GM18520 (cell line): ENCODE measurements around the gene RAPGEF1.
"Not testable (repeated sequence)": the region's sequence is repeated elsewhere in the genome, so short reads cannot be mapped to it uniquely, and the experiment has no call there.

ENCODE experiments used
- ATAC-seq: cut with Tn5 transposase; IDR thresholded peaks from one replicate; pipeline ENCODE4 v1.9.1; 2021; ENCODE audit not compliant: unreplicated experiment

RAPGEF1 gene

DNA sequence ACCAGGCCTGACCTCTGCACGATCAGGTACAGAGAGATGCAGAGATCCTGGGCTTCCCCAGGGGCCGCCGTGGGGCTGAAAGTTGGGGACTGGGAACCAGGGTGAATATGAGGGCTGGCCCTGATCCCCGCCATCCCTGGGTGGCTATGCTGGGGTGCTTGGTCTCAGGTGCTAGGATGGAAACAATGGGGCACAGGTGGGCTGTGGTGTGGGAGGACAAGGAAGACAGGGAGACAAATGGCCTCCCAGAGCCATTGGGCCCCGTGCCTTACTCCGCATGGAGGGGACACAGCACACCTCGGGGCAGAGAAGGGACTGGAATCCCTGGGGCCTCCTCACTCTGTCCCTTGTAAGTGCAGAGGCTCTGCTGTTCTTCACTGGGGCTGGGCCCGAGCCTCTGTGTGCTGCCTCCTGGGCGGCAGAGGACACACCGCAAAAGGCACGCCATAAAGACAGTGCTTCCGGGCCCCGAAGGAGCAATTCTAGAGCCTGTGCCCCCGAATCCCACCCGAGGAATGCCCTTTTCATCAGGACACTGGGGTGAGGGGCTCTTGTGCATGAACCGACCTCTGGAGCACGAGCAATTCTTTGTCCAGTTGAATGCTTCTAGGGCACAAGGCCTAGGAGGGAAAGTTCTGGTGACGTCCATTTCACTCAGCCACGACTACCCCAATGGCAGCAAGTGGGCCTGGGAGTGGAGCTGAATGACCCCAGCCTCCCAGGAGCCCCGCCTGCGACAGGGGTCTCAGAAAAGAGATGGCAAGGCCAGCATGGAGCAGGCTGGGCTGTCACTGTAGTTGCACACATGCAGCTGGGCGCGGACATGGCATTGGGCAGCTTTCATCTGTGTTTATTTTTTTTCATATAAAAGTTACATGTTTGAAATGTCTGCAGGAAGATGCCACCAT is 163.7 kb downstream of the RAPGEF1 start:
- no peak for ATAC-seq

DNA sequence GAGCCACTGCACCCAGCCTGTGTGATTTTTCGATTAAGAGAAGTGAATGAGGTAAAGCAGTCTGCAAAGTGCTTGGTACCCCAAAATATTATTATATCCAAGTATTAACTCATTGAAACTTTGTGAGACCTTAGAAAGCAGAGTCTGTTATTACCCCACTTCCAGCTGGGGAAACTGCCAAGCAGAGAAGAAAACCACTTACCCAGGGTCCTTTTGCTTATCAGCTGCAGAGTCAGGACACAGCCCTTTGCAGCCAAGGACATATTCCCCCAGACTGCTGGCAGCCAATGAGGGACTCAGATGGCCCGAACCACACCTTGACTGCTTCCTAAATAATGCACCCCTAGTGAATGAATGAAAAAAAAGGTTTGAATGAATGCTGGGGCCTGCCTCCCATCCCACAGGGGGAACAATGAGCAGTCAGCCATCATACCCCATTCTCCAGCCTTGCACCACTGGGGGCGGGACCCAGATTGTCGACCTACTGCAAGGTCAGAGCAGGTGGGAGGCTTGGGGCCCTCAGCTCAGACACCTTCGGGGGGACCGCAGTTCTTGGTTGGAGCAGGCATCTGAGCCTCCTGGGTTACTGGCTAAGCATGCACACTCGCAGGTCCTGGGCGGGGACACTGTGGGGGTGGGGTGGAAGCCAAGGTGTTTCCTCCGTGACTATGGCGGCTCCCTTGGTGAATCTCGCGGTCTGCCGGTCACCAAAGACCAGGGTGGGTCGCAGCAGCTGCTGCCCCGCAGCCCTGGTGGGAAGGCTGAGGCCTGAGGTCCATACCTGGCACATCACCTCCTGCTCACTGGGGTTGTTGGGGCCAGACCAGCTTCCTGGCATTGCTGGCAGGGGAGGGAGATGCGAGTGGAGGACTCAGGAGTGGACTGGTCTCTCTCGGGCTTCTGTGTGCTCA is 164.9 kb downstream of the RAPGEF1 start:
- ATAC-seq: no peak

DNA sequence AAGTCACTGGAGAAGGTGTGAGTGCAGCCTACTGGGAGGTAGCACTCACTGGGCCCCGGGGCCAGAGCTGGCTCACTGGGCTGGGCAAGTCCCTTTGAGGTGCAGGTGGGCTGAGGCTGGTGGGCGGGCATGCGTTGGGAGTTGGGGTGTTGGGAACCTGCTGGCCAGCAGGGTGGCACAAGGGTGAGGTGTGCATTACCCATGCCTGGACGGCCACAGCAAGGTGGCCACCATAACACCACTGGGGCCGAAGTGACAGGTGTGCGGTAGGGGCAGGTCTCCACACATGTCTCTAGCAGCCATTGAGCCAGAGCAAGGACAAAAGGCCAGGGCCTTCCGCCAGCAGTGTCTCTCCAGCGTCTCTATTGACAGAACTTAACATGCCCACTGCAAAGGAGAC is 172.0 kb downstream of the RAPGEF1 start:
- ATAC-seq: no peak

DNA sequence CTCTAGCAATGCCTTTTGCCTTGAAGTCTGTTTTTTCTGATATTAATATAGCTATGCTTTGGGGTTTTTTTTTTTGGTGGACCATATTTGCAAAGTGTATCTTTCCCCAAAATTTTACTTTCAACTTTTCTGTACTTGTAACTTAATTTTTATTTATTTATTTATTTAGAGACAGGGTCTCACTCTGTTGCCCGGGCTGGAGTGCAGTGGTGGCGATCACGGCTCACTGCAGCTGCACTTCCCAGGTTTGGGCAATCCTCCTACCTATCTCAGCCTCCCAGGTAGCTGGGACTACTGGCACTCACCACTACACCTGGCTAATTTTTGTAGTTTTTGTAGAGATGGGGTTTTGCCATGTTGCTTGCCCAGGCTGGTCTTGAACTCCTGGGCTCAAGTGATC is 173.7 kb downstream of the RAPGEF1 start:
- ATAC-seq: no peak

DNA sequence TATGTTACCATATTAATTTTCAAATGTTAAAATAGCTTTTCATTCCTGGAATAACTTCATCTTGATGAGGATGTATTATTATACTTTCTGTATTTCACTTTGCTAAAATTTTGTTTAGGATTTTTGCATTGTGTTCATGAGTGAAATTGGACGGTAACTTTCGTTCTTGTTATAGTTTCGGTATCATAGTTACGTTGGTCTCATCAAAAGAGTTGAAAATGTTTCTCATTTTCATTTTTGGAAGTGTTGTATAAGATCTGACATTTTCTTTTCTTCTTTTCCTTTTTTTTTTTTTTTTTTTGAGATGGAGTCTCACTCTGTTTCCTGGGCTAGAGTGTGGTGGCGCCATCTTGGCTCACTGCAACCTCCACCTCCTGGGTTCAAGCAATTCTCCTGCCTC is 174.5 kb downstream of the RAPGEF1 start:
- ATAC-seq: no peak

DNA sequence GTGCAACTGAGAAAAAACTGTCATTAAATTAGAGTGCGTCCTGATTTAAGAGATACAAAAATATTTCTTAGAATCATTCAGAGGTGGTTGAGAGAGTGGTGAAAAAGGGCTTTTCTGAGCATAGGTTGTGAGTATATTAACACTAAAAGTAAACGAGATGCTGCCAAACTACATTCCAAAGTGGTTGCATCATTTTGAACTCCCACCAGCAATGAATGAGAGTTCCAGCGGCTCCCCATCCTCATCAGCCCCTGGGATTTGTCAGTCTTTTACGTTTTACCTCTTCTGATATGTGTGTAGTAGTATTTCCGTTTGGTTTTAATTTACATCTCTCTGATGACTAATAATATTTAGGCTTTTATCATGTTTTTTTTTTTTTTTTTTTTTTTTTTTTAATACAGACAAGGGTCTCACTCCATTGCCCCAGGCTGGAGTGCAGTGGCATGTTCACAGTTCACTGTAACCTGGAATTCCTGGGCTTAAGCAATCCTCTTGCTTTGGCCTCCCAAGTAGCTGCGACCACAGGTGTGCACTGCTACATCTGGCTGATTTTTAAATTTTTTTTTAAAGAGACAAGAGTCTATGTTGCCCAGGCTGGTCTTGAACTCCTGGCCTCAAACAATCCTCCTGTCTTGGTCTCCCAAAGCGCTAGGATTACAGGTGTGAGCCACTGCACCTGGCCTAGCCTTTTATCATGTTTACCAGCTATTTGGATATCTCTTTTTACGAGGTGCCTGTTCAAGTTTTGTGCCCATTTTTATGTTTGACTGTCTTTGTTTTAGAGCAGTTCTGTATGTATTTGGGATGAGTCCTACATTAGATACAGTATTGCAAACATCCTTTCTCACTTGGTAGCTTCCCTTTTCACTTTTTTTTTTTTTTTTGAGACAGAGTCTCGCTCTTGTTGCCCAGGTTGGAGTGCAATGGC is 177.6 kb downstream of the RAPGEF1 start:
- ATAC-seq: no peak

DNA sequence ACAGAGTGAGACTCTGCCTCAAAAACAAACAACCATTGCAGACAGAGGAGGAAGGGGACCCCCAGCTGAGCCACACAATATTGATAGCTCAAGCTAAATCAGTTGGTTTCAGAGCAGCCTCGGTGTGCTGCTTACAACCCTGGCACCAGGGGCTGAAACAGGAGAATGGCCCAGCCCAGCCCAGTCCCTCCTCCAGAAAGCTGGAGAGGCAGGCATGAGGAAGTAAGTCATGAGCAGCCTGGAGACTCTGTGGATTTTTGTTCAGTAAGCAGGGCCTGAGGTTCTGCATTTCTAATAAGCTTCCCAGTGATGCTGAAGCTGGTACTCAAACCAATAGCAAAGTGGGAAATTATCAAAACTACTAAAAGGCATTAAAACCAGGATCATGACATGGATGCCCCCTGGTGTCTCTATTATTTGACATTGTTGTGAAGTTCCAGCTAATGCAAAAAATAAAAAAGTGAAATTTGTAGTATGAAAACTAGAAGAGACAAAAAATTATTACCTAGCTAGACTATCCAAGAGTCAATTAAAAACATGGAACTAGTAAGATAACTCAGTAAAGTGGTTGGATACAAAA is 180.4 kb downstream of the RAPGEF1 start:
- ATAC-seq: no peak

DNA sequence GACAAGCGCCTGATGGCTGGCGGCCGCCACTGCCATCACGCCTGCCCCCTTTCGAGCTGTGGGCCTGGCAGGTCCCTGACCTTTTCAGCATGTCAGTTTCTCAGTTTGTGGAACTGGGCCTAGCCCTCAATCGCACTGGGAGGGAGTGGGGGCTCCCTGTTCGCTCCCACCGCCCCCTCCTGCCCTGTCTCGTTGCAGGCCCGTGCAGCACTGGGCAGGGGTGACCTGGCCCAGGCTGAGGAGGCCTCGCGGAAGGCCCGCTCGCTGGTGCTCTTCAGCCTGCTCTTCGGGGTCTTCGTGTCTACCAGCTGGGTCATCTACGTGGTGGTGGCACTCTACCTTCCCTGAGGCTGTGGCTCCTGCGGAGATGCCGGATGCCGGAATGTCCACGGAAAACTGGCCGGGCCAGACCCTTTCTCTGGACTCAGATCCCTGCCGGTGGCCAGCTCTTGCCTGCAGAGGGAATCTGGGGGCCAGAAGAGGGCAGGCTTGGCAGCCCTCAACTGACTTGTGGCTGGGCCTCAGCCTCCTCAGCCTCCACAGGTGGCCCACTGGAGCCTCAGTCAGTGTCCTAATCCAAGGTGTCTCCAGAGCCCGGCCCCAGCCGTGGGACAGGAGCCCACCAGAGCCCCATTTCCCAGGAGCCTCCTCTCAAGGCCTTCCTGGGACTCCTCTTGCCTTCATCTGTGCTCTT is 181.9 kb downstream of the RAPGEF1 start:
- ATAC-seq: no peak

DNA sequence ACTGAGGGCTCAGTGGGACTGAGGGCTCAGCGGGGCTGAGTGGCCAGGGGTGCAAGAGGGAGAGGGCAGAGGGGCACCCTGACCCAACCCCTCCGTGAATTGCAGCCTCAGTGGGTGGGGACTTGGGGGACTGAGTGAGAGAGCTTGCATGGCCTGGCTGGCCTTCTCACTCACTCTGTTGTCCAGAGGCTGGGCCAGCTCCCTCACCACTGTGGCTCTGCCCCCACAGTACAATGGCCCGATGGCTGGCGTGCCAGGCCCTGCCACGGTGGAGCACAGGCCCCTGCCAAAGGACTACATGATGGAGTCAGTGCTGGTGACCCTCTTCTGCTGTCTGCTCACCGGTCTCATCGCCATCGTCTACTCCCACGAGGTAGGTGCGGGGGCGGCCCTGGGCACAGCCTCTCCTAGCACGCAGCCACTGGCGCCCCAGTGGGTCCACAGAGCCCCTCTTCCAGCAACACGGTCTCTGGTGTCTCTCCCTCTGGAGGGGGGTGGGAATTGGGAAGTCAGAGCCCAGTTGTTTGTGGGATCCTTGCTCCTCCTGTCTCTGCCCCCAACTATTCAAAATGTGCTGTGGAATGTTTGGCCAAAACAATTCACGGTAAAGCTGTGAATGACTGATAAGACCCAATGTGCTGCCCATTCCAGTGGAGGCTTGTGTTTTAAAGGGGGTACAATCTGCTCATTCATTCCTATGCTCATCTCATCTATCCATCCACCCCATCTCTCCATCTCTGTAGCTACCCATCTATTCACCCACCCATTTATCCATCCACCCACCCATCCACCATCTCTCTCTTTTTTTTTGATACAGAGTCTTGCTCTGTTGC is 183.8 kb downstream of the RAPGEF1 start:
- no peak for ATAC-seq

DNA sequence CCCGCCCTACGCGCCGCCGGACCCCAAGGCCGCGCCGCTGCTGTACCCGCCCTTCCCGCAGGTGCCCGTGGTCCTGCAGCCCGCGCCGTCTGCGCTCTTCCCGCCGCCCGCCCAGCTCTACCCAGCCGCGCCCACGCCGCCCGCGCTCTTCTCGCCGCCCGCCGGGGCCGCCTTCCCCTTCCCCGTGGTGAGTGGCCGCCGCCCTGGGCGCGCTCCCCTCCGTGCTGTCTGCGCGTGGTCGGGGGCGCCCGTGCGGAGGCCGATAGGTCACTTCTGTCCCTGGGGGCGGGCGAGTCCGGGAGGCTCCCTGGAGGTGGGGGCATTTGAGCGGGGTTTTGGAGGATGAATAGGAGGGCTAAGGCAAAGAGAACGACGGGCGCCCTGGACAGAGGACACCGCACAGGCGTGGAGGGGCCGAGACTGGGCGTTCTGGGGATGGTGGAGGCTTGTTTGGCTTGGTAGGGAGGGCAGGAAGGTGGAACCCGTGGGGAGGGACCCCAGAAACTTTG is 185.0 kb downstream of the RAPGEF1 start:
- ATAC-seq: no peak

DNA sequence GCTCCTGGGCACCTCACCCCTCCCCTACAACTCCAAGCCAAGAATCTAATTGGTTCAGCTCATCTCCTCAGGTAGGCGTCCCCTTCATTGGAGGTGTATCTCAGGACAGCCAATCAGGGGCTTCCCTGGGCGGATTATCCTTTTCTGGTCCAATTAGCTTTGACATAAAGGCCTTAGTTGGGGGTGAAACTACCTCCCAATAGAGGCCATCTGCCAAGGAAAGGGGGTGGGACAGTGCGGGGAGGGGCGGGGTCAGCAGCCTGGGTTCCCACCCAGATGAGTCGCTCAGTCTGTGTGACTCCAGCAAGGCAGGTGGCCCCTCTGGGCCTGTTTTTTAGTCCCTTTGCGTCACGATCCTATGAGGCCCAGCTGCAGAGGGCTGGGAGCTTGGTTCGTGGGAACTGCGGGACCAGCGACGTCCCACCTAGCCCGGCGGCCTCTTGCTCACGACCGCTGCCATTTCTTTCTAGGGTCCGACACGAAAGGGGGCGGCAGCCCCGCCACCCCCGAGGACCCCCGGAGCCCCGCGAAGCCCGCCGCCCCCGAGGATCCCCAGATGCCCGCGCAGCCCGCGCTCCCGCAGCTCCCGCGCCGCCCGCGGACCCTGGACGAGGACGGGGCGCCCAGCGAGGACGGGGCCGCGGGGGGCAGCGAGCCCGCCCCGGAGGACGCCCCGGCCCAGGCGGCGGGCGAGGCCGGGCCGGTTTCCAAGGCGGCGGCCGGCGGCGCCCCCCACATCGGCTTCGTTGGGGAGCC is 185.6 kb downstream of the RAPGEF1 start:
- no peak for ATAC-seq

DNA sequence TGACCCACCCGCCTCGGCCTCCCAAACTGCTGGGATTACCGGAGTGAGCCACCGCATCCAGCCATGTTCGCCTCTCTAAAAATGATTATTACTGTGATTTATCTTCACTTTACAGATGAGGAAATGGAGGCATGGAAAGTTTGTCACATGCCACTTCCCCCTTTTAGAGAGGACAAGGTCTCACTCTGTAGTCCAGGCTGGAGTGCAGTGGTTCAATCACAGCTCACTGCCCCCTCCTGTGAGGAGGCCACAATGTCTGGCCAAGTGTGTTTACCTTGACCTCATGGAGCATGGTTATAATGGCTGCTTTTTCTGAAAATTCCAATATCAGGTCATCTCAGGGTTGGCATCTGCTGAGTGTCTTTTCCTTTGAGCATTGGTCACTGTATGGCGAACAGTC is 187.8 kb downstream of the RAPGEF1 start:
- ATAC-seq: no peak

DNA sequence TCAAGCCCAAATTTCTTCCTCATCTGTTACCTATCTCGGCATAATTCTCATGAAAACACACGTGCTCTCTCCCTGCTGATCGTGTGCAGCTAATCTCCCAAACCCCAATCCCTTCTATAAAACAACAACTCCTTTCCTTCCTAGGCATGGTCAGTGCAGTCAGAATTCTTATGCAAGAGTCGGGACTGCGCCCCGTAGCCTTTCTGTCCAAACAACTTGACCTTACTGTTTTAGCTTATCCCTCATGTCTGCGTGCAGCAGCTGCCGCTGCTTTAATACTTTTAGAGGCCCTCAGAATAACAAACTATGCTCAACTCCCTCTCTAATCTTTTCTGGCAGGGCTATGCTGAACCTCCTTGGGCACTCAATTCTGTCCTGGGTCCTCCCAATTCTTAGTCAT is 189.4 kb downstream of the RAPGEF1 start:
- not testable (repeated sequence) for ATAC-seq

DNA sequence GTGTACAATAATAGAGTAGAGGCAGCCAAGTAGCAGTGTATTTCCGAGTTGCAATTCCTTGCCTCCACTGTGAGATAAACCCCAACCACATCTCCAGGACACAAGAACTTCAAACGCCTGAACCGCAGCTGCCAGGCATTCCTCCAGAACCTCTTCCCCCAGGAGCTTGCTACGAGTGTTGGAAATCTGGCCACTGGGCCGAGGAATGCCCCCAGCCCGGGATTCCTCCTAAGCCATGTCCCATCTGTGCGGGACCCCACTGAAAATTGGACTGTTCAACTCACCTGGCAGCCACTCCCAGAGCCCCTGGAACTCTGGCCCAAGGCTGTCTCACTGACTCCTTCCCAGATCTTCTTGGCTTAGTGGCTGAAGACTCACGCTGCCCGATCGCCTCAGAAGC is 190.7 kb downstream of the RAPGEF1 start:
- not testable (repeated sequence) for ATAC-seq

DNA sequence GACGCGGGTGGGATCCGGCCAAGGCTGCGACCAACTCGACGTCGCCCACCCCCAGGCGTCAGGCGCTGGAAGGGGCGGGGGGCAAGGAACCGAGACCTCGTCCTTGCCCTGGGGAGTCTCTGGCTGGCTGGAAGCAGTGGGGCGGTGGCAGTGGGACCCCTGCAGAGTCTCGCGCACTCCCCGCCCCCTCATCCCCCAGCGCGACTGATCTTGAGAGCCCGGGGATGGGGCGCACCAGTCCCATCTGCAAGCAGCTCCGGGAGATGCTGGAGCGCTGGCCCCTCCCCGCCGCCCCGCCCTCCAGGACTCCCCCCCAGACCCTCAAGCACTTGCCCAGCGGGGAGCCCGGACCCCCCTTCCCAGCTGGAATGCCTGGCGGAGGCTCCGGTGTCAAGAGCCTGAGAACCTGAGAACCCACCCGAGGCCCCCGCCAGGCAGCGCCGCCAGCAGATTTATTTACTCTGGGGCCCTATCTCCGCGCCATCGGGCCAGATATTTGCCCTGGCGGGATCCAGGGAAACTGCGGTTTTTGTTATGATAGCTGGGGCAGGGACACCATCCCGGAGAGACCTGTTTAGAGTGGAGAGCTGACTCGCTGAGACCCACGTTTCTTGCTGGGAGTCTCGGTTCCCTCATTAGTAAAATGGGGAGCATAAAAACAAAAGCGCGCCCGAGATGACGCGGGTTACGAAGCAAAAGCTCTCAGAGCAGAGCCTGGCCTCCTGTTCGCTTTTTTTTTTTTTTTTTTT is 193.4 kb downstream of the RAPGEF1 start:
- no peak for ATAC-seq

DNA sequence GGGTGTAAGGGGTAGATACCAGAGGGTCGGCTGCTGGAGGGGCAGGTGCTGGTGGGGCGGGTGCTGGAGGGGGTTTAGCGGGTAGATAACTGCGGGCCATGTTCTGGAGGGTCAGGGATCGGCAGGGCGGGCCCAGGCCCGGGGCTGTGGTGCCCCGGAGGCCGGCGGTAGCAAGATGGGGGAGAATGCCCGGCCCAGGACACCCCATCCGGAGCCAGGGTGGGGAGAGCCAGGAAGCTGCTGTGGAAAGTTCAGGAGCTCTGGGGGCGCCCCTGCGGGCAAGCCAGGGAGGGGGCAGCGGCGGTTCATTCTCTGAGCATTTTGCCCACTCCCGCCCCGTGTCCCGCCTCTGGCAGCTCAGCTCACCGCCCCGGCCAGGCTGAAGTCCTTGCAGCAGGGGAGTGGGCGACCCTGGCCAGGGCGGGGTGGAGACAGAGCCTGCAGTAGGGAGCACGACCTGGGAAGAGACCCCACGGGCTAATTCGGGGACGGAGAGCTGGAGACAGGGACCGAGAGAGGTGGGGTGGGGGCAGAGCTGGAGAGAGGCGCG is 194.0 kb downstream of the RAPGEF1 start:
- no peak for ATAC-seq
